GM13976 (cell line): ENCODE data around the gene GTF3C4.
A peak's percentile ranks its signal among the peaks of the same experiment; 100 is the strongest.

Source experiments
- DNase-seq: peaks from one replicate; pipeline ENCODE4 v3.0.0; 2012; ENCODE audit warnings: low spot score
- CTCF ChIP-seq: IDR thresholded peaks from 2 replicates; pipeline ENCODE4 v1.5.1; 2012; ENCODE audit warnings: borderline replicate concordance, mild to moderate bottlenecking; ENCODE audit not compliant: insufficient read depth; ENCODE audit errors: extremely low read depth, missing control alignments, control extremely low read depth
- in situ Hi-C: fragments of 300-500 bp; cut with MboI; formaldehyde crosslinking; loops from one replicate; pipeline ENCODE4 v1.12.0; 2022; ENCODE audit warnings: low sequenced_read_pairs, mixed read lengths, inconsistent platforms; ENCODE audit not compliant: unreplicated experiment

The GTF3C4 gene

GRCh38 chr9:132656299-132656698, 14.0 kb upstream of the GTF3C4 start:
- no peak for TF ChIP-seq CTCF

DNA sequence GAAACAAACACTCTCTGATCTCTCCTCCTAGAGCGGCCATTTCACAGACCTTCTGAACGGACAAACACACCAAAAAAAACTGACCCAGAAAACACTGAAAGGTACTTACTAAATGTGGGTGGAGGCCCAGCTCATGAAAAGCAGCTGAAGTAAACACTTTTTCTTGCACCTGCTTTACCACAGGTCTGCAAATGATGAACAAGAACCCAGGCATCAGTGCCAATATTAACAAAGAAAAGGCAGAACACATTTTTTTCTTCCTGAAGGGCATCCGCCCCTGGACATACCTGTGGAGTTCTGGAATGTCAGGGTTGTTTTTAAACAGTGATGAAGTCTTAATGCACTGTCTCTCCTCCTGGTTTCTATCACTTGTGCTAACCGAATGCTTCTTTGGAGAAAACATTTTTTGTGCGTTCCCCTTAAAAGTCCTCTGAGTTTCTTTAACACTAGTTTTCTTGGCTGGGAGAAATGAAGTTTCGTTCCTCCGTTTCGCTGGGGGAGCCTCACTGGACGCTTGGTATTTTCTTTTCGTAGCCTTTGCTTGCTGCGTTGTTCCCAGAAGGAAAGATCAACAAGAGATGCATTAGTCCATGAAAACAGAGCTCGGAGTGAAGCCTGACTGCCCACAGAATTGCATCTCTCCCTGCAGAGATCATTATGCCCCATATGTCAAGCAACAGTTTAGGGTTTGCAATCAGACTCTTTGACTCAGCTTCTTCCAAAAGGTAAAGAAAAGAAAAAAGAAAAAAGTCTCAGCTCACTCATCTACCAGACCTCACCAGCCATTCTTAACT, 7.9 kb upstream of the GTF3C4 start:
- in situ Hi-C loops: no loop called here
- DNase-seq: no peak
- no peak for TF ChIP-seq CTCF

More at GRCh38 chr9:132656299-132656698, 14.0 kb upstream of the GTF3C4 start:
- in situ Hi-C loops: no loop called here
- no peak for DNase-seq

GRCh38 chr9:132663117-132663516, 7.1 kb upstream of the GTF3C4 start:
- no peak for DNase-seq
- in situ Hi-C loops: no loop called here
- TF ChIP-seq CTCF: no peak

DNA sequence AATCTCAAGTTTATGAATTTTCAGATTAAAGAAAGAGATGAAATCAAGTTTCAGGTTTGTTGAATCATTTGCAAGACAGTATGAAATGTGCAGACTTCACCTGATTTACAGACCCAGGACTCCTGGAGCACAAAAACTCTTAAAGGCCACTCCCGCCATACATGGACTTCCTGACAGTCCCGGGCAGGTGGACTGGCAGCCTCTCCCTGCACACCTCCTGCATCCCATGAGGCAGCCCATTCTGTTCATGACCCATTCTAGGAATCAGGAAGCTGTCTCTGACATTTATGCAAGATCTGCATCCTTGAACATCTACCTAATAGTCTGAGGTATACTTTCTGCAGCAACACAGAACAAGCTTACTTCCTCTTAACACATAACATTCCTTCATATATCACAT, 6.4 kb upstream of the GTF3C4 start:
- in situ Hi-C loops: no loop called here
- no peak for TF ChIP-seq CTCF
- DNase-seq: no peak

DNA sequence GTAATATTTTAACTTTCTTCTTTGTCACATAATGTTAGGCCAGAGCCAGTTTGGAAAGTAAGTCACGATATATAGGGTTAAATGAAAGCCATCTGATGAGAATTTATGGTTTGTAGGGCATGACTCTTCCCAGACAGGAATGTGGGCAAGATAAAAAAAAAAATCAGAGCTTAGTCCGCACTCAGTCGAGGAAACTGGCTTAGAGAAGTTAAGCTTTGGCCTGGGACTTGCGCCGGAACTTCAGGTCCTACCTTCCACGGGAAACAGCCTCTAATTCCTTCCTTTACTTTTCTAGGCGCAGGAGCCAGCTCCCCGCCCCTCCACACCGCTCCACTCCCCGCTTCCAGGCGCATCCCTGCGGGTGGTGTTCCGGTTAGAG, 956 bp upstream of the GTF3C4 start:
- in situ Hi-C loops: no loop called here
- no peak for TF ChIP-seq CTCF
- no peak for DNase-seq

GRCh38 chr9:132669698-132670456, 387 bp upstream of the GTF3C4 start, which contains the start of gene DDX31:
Gene DDX31 (minus strand): TSS chr9:132669983. CDS start chr9:132669934, 49 bp downstream.
- in situ Hi-C loops: no loop called here
- no peak for TF ChIP-seq CTCF
- peak; percentile 94 for DNase-seq
